ENCODE results near the gene ADD2. TPM values are rescaled to one million over a fixed set of nuclear protein-coding genes. Genes with fewer than 3 reads are reported as not detected.

ADD2 gene
- total RNA-seq, 3 donors from 2014 or later (not counting 1 experiment from before 2014, with no cell fraction given) = 0.16 to 1.4 (median 0.40) TPM

DNA sequence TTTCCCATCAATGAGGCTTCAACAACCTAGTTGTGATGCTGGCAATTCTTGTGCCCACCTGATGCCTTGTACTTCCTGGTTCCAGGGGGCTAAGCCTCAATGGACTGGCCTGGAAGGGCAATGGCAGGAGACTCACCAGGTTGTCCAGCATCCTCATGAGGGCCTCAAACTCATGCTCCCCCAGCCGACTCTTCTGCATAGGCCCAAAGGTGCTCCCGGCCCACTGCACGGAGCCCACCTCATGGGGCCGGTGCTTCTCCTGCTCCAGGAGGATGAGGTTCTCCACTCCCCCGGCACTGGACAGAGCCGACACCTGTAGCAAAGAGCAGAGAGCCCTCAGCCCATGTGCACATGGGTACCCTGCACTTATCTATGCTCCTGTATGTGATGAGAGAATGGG, 84.5 kb downstream of the ADD2 start:
- Mint-ChIP-seq H3K27ac (no peak overlapping the region), H3K9me3 (no peaks in the 10 kb centered on the region), H3K36me3 (no peaks in the 10 kb centered on the region), H3K27me3 (ENCODE audit: low read depth in 2 of 2) (peaks cover 6 to 18% of the 10 kb centered on the region in 2 donors), H3K4me3 (no peak overlapping the region), H3K4me1 (peaks cover 0 to 9% of the 10 kb centered on the region in 2 donors)
- no peaks in the 10 kb centered on the region for H3K27me3 ChIP-seq (ENCODE audit: control insufficient read depth, insufficient read depth, low read length)
- 95% methylated on average over 6 of the region's 6 CpGs for WGBS (ENCODE audit: insufficient coverage)
- ATAC-seq (no peak), DNase-seq (no peak)
- H3K36me3 ChIP-seq (ENCODE audit: control insufficient read depth, insufficient read depth, low read length) = no peaks in the 10 kb centered on the region
- H3K27ac ChIP-seq (ENCODE audit: low read length) = no peak overlapping the region
- intact Hi-C loops (cut with micrococcal nuclease) = no loop called here
- no peaks in the 10 kb centered on the region for H3K4me1 ChIP-seq (ENCODE audit: control insufficient read depth, insufficient read depth, low read length)
- no peaks in the 10 kb centered on the region for H3K9me3 ChIP-seq (ENCODE audit: control insufficient read depth, insufficient read depth, low read length)
- no peak overlapping the region for H3K4me3 ChIP-seq (ENCODE audit: low read length)
- TF ChIP-seq, protein P1, sequence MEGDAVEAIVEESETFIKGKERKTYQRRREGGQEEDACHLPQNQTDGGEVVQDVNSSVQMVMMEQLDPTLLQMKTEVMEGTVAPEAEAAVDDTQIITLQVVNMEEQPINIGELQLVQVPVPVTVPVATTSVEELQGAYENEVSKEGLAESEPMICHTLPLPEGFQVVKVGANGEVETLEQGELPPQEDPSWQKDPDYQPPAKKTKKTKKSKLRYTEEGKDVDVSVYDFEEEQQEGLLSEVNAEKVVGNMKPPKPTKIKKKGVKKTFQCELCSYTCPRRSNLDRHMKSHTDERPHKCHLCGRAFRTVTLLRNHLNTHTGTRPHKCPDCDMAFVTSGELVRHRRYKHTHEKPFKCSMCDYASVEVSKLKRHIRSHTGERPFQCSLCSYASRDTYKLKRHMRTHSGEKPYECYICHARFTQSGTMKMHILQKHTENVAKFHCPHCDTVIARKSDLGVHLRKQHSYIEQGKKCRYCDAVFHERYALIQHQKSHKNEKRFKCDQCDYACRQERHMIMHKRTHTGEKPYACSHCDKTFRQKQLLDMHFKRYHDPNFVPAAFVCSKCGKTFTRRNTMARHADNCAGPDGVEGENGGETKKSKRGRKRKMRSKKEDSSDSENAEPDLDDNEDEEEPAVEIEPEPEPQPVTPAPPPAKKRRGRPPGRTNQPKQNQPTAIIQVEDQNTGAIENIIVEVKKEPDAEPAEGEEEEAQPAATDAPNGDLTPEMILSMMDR (IDR thresholded peaks at IDR 0.05) = no peak

DNA sequence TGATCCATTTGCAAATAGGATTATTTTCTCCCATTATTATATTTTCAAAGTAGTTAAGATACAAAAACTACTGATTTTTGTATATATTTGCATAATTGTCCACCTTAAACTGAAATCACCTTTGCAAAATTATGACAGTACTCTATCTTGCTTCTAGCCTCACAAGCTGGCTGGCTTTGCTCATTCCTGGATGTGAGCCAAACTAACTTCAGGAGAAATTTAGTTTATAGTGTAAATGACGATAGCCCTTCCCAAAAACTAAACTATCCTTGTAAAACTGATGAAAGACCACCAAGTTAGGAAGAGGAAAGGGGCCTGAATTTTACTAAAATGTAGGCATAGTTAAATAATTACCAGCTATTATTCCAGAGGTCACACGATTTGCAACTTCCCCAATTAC, 87.3 kb downstream of the ADD2 start:
- Mint-ChIP-seq H3K4me3 (no peak overlapping the region), H3K4me1 (no peaks in the 10 kb centered on the region), H3K9me3 (no peaks in the 10 kb centered on the region), H3K27ac (no peak overlapping the region), H3K27me3 (ENCODE audit: low read depth in 2 of 2) (peaks cover 0 to 7% of the 10 kb centered on the region in 2 donors), H3K36me3 (no peaks in the 10 kb centered on the region)
- no peak overlapping the region for H3K4me3 ChIP-seq (ENCODE audit: low read length)
- H3K4me1 ChIP-seq (ENCODE audit: control insufficient read depth, insufficient read depth, low read length) = no peaks in the 10 kb centered on the region
- 33% methylated on average over 1 of the region's 2 CpGs for WGBS (ENCODE audit: insufficient coverage)
- H3K27ac ChIP-seq (ENCODE audit: low read length) = no peak overlapping the region
- no peaks in the 10 kb centered on the region for H3K36me3 ChIP-seq (ENCODE audit: control insufficient read depth, insufficient read depth, low read length)
- intact Hi-C loops (cut with micrococcal nuclease) = no loop called here
- TF ChIP-seq, protein P1 (IDR thresholded peaks at IDR 0.05) = no peak
- ATAC-seq (no peak), DNase-seq (no peak)
- no peaks in the 10 kb centered on the region for H3K27me3 ChIP-seq (ENCODE audit: control insufficient read depth, insufficient read depth, low read length)
- no peaks in the 10 kb centered on the region for H3K9me3 ChIP-seq (ENCODE audit: control insufficient read depth, insufficient read depth, low read length)

DNA sequence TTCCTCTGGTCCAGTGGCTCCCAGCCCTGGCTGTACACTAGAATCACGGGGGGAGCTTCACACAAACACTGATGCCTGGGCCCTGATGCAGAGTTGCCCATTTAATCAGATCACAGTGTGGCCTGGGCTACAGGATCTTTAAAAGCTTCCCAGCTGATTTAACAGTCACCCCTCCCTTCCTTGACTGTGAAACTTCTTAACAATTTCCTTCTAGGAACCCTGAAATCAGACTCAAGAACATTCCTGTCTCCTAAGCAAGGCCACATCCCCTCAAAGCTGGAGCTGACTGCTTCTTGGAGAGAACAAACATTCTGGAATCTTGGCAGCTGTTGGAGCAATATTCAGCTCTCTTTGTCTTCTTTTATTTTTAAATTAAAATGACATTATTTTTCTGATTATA, 88.7 kb downstream of the ADD2 start:
- TF ChIP-seq, protein P1 (IDR thresholded peaks at IDR 0.05) = no peak
- Mint-ChIP-seq H3K4me1 (no peaks in the 10 kb centered on the region), H3K27ac (no peak overlapping the region), H3K9me3 (no peaks in the 10 kb centered on the region), H3K27me3 (ENCODE audit: low read depth in 2 of 2) (peaks cover 0 to 7% of the 10 kb centered on the region in 2 donors), H3K36me3 (no peaks in the 10 kb centered on the region), H3K4me3 (no peak overlapping the region)
- no peaks in the 10 kb centered on the region for H3K4me1 ChIP-seq (ENCODE audit: control insufficient read depth, insufficient read depth, low read length)
- no peak overlapping the region for H3K4me3 ChIP-seq (ENCODE audit: low read length)
- WGBS (ENCODE audit: insufficient coverage) = 97% methylated on average over 1 of the region's 1 CpG
- H3K36me3 ChIP-seq (ENCODE audit: control insufficient read depth, insufficient read depth, low read length) = no peaks in the 10 kb centered on the region
- intact Hi-C loops (cut with micrococcal nuclease) = no loop called here
- H3K9me3 ChIP-seq (ENCODE audit: control insufficient read depth, insufficient read depth, low read length) = no peaks in the 10 kb centered on the region
- no peaks in the 10 kb centered on the region for H3K27me3 ChIP-seq (ENCODE audit: control insufficient read depth, insufficient read depth, low read length)
- ATAC-seq (no peak), DNase-seq (no peak)
- H3K27ac ChIP-seq (ENCODE audit: low read length) = no peak overlapping the region

DNA sequence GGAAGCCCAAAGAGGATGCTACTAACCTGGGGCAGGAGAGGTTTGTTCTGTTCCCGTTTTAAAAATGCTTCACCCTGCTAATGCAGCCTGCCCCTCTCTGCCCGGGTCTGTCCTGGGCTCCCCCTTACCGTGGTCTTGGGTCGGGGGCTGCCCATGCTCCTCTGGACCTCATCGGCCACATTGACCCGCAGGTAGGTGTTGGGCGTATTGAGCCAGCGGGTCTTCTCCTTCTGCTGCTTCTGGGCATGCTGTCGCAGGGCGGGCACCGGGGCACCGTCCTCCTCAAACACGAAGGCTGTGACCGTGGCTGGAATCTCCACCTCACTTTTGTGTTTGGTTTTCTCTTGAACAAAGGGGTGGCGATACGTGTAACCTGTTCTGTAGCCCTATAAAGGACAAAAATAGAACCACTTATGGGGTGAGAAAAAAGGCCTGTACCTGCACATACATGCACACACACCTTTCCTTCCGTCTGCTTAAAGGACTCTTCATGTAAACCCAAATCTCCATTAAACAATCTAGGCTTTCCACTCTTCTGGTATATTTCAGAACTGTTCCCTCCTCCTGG, 89.3 kb downstream of the ADD2 start:
- ATAC-seq (no peak), DNase-seq (no peak)
- Histone ChIP-seq H3K4me3 (ENCODE audit: low read length) (no peak overlapping the region), H3K36me3 (ENCODE audit: control insufficient read depth, insufficient read depth, low read length) (no peaks in the 10 kb centered on the region), H3K9me3 (ENCODE audit: control insufficient read depth, insufficient read depth, low read length) (no peaks in the 10 kb centered on the region), H3K27me3 (ENCODE audit: control insufficient read depth, insufficient read depth, low read length) (no peaks in the 10 kb centered on the region), H3K27ac (ENCODE audit: low read length) (no peak overlapping the region), H3K4me1 (ENCODE audit: control insufficient read depth, insufficient read depth, low read length) (no peaks in the 10 kb centered on the region)
- Mint-ChIP-seq H3K4me3 (no peak overlapping the region), H3K27ac (no peak overlapping the region), H3K4me1 (no peaks in the 10 kb centered on the region), H3K27me3 (ENCODE audit: low read depth in 2 of 2) (peaks cover 0 to 7% of the 10 kb centered on the region in 2 donors), H3K9me3 (no peaks in the 10 kb centered on the region), H3K36me3 (no peaks in the 10 kb centered on the region)
- intact Hi-C loops (cut with micrococcal nuclease) = no loop called here
- 90% methylated on average over 17 of the region's 17 CpGs for WGBS (ENCODE audit: insufficient coverage)
- TF ChIP-seq, protein P1 (IDR thresholded peaks at IDR 0.05) = no peak
